Tibial nerve (tissue), 4 donors: ENCODE measurements around the gene HDGFL2. TPM values are rescaled to one million over a fixed set of nuclear protein-coding genes. Genes with fewer than 3 reads are reported as not detected.

Experiments used
- DNase-seq, 2 donors: peaks; one replicate each; pipeline ENCODE4 v3.0.0-alpha.2; 2019; ENCODE audit warnings: low spot score in 2 of 2
- H3K27ac ChIP-seq, 4 donors: fragments of 200-600 bp; sonication (generic) in 3 of 4; one replicate each; pipeline ENCODE4 v1.5.1; 2017 to 2019; ENCODE audit warnings: mild to moderate bottlenecking in 1 of 4
- H3K27me3 ChIP-seq, 2 donors: fragments of 200-600 bp; sonication (generic) in 1 of 2; one replicate each; pipeline versions ENCODE4 v1.5.1 to v1.6.0; 2017 to 2019
- H3K36me3 ChIP-seq, 3 donors: fragments of 200-600 bp; sonication (generic); one replicate each; pipeline ENCODE4 v1.5.1; 2018 to 2019
- H3K4me1 ChIP-seq, 4 donors: fragments of 200-600 bp; sonication (generic) in 3 of 4; one replicate each; pipeline ENCODE4 v1.5.1; 2017 to 2019
- H3K4me3 ChIP-seq, 4 donors: fragments of 200-600 bp; sonication (generic) in 3 of 4; one replicate each; pipeline ENCODE4 v1.5.1; 2017 to 2019; ENCODE audit warnings: mild to moderate bottlenecking in 1 of 4, moderate library complexity in 1 of 4
- H3K9me3 ChIP-seq, 4 donors: fragments of 200-600 bp; sonication (generic) in 3 of 4; one replicate each; pipeline ENCODE4 v1.5.1; 2017 to 2019
- EP300 ChIP-seq, 2 donors: sonication (generic); formaldehyde crosslinking; IDR thresholded peaks; one replicate each; pipeline ENCODE4 v1.6.1; 2017; ENCODE audit warnings: antibody characterized with exemption in 2 of 2, mild to moderate bottlenecking in 1 of 2
- POLR2A ChIP-seq, 2 donors: fragments of 450-650 bp; IDR thresholded peaks; one replicate each; pipeline ENCODE4 v1.6.1; 2017; ENCODE audit warnings: antibody characterized with exemption in 2 of 2, mild to moderate bottlenecking in 2 of 2, moderate library complexity in 2 of 2
- WGBS, 2 donors: methylation state at CpG; one replicate each; pipeline ENCODE4 v1.1.5; 2018; 5-methylcytosine and 5-hydroxymethylcytosine counted together
- small RNA-seq: library from RNA; depleted of rRNA; stranded (forward); fragments of <200 nt; gene quantifications from one replicate; pipeline ENCODE3, GENCODE V24; 2016
- total RNA-seq, 4 donors: library from RNA; depleted of rRNA; stranded (reverse); fragments of >200 nt; gene quantifications; one replicate each; pipeline ENCODE4 v1.1.0, GENCODE V29; 2016
- TF ChIP-seq, protein P1 (sequence below), 5 experiments: fragments of 200-600 bp in 3 of 5; fragments of 450-650 bp in 2 of 5; sonication (generic) in 3 of 5; IDR thresholded peaks; one replicate each; pipeline ENCODE4 v1.5.1; 2016 to 2019; ENCODE audit warnings: antibody characterized with exemption in 5 of 5, mild to moderate bottlenecking in 3 of 5, moderate library complexity in 2 of 5

HDGFL2 gene
- total RNA-seq, 4 donors from 2014 or later, result 30.2 to 54.0 (median 48.7) TPM

- H3K4me1 ChIP-seq, result no peaks in the 10 kb centered on the region
- no peak overlapping the region for H3K4me3 ChIP-seq
- 92% methylated on average over 18 of the region's 18 CpGs for whole genome bisulfite sequencing, 2 donors
- no peak for TF ChIP-seq POLR2A (IDR thresholded peaks at IDR 0.05)
- TF ChIP-seq, protein P1, sequence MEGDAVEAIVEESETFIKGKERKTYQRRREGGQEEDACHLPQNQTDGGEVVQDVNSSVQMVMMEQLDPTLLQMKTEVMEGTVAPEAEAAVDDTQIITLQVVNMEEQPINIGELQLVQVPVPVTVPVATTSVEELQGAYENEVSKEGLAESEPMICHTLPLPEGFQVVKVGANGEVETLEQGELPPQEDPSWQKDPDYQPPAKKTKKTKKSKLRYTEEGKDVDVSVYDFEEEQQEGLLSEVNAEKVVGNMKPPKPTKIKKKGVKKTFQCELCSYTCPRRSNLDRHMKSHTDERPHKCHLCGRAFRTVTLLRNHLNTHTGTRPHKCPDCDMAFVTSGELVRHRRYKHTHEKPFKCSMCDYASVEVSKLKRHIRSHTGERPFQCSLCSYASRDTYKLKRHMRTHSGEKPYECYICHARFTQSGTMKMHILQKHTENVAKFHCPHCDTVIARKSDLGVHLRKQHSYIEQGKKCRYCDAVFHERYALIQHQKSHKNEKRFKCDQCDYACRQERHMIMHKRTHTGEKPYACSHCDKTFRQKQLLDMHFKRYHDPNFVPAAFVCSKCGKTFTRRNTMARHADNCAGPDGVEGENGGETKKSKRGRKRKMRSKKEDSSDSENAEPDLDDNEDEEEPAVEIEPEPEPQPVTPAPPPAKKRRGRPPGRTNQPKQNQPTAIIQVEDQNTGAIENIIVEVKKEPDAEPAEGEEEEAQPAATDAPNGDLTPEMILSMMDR (IDR thresholded peaks at IDR 0.05), result no peak
- TF ChIP-seq EP300 (IDR thresholded peaks at IDR 0.05), result no peak
- H3K9me3 ChIP-seq, result no peaks in the 10 kb centered on the region
- no peak for DNase-seq
- H3K27me3 ChIP-seq, result peaks cover 0 to 7% of the 10 kb centered on the region in 2 donors
- H3K36me3 ChIP-seq, result no peaks in the 10 kb centered on the region
- no peak overlapping the region for H3K27ac ChIP-seq
Measured at GRCh38 chr19:4550018-4550417, 77.9 kb downstream of the HDGFL2 start.

DNA sequence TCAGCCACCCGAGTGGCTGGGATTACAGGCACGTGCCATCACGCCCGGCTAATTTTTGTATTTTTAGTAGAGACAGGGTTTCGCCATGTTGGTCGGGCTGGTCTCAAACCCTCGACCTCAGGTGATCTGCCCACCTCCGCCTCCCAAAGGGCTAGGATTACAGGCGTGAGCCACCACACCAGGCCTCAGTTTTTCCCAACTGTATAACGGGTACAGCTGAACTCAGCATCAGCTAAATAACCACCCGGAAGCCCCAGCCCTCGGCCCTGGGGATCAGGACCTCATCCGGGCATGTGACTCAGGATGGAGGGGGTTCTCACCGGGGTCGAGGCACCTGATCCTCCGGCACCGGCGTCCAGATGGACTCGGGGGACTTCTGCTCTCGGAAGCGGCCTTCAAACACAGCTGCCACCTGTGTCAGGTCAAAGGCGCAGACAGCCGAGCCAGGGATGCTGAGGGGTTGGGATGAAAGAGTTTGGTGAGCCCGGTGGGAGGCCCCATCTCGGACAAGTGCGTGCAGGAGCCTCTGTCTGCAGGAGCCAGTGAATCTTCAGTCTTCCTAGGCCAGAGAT lies 78.5 kb downstream of the HDGFL2 start:
- Histone ChIP-seq H3K27ac (no peak overlapping the region), H3K9me3 (no peaks in the 10 kb centered on the region), H3K4me3 (no peak overlapping the region), H3K4me1 (no peaks in the 10 kb centered on the region), H3K36me3 (no peaks in the 10 kb centered on the region), H3K27me3 (peaks cover 0 to 7% of the 10 kb centered on the region in 2 donors)
- DNase-seq, result no peak
- WGBS, 2 donors, result 84 to 88% methylated on average over 18 to 26 of the region's 26 CpGs
- TF ChIP-seq, protein P1 (IDR thresholded peaks at IDR 0.05), result no peak
- TF ChIP-seq POLR2A (IDR thresholded peaks at IDR 0.05) (no peak), EP300 (IDR thresholded peaks at IDR 0.05) (no peak)

Small RNAs within 50 kb of the gene (small RNA-seq; reads per million reads assigned to genes)
- gene MIR4746, result not detected

Other genes with a start within 250 kb of the HDGFL2 start
- gene EBI3, start 242.8 kb upstream of the HDGFL2 start, total RNA-seq, result 10 to 100 TPM in 2 of 4 donors, 1 to 10 TPM in 2; 1.4 to 18.0 (median 9.0) TPM
- 10 to 100 TPM; 19.4 to 33.9 (median 24.0) TPM for gene YJU2, start 225.2 kb upstream of the HDGFL2 start, total RNA-seq
- gene SHD, start 193.0 kb upstream of the HDGFL2 start, total RNA-seq, result not detected
- gene TMIGD2, start 169.9 kb upstream of the HDGFL2 start, total RNA-seq, result 1 to 10 TPM in 2 of 4 donors, under 1 TPM in 1, not detected in 1; 0.60 to 7.9 (median 1.2) TPM
- under 1 TPM in 1 of 4 donors, not detected in 3; 0.87 TPM for gene FSD1, start 167.7 kb upstream of the HDGFL2 start, total RNA-seq
- 1 to 10 TPM in 3 of 4 donors, not detected in 1; 3.1 to 6.0 (median 4.8) TPM for gene STAP2, start 133.5 kb upstream of the HDGFL2 start, total RNA-seq
- 10 to 100 TPM in 1 of 4 donors, 1 to 10 TPM in 3; 2.2 to 13.2 (median 6.6) TPM for gene MPND, start 128.7 kb upstream of the HDGFL2 start, total RNA-seq
- gene SH3GL1, start 71.8 kb upstream of the HDGFL2 start, total RNA-seq, result 10 to 100 TPM; 35.0 to 64.8 (median 52.9) TPM
- 10 to 100 TPM in 1 of 4 donors, 1 to 10 TPM in 3; 4.9 to 18.6 (median 8.1) TPM for gene CHAF1A, start 69.7 kb upstream of the HDGFL2 start, total RNA-seq
- gene UBXN6, start 14.5 kb upstream of the HDGFL2 start, total RNA-seq, result 100 to 1,000 TPM in 1 of 4 donors, 10 to 100 TPM in 3; 84.3 to 101 (median 92.2) TPM
- 100 to 1,000 TPM in 3 of 4 donors, 10 to 100 TPM in 1; 65.1 to 689 (median 138) TPM for gene PLIN4, start 46.2 kb downstream of the HDGFL2 start, total RNA-seq
- 10 to 100 TPM; 12.0 to 26.7 (median 19.1) TPM for gene PLIN5, start 62.9 kb downstream of the HDGFL2 start, total RNA-seq
- 1 to 10 TPM in 3 of 4 donors, under 1 TPM in 1; 0.66 to 2.5 (median 1.4) TPM for gene LRG1, start 67.7 kb downstream of the HDGFL2 start, total RNA-seq
- 10 to 100 TPM in 2 of 4 donors, 1 to 10 TPM in 2; 1.5 to 18.6 (median 7.4) TPM for gene SEMA6B, start 87.4 kb downstream of the HDGFL2 start, total RNA-seq
- 1 to 10 TPM; 7.3 to 8.8 (median 8.4) TPM for gene TNFAIP8L1, start 167.2 kb downstream of the HDGFL2 start, total RNA-seq
- gene MYDGF, start 198.0 kb downstream of the HDGFL2 start, total RNA-seq, result 10 to 100 TPM; 33.5 to 48.7 (median 41.5) TPM